GM18499 (cell line): ENCODE measurements around the gene IRF8.

ENCODE experiments used
- ATAC-seq: cut with Tn5 transposase; IDR thresholded peaks from one replicate; pipeline ENCODE4 v1.9.1; 2021; ENCODE audit warnings: moderate number of reproducible peaks; ENCODE audit not compliant: insufficient read depth, unreplicated experiment

IRF8 gene

GRCh38 chr16:85950136-85950918, 51.4 kb downstream of the IRF8 start:
- no peak for ATAC-seq

- no peak for ATAC-seq
Measured at GRCh38 chr16:85952197-85952596, 53.2 kb downstream of the IRF8 start.

- ATAC-seq, result no peak
Measured at GRCh38 chr16:85952811-85953210, 53.8 kb downstream of the IRF8 start.

GRCh38 chr16:85954927-85955519, 56.1 kb downstream of the IRF8 start:
- ATAC-seq, result no peak

GRCh38 chr16:85955566-85955965, 56.6 kb downstream of the IRF8 start:
- no peak for ATAC-seq

GRCh38 chr16:85956426-85956825, 57.5 kb downstream of the IRF8 start:
- no peak for ATAC-seq

- no peak for ATAC-seq
Measured at GRCh38 chr16:85958731-85959130, 59.8 kb downstream of the IRF8 start.

GRCh38 chr16:85959686-85960085, 60.7 kb downstream of the IRF8 start:
- no peak for ATAC-seq

- ATAC-seq, result no peak
Measured at GRCh38 chr16:85960486-85961046, 61.6 kb downstream of the IRF8 start.

- no peak for ATAC-seq
Measured at GRCh38 chr16:85961988-85962915, 63.3 kb downstream of the IRF8 start.

- ATAC-seq, result no peak
Measured at GRCh38 chr16:85963753-85964285, 64.9 kb downstream of the IRF8 start.

GRCh38 chr16:85965125-85965524, 66.2 kb downstream of the IRF8 start:
- ATAC-seq, result no peak

- ATAC-seq, result no peak
Measured at GRCh38 chr16:85967111-85967510, 68.1 kb downstream of the IRF8 start.

GRCh38 chr16:85968041-85968920, 69.3 kb downstream of the IRF8 start:
- ATAC-seq, result no peak

- no peak for ATAC-seq
Measured at GRCh38 chr16:85969159-85969558, 70.2 kb downstream of the IRF8 start.

GRCh38 chr16:85969591-85969990, 70.6 kb downstream of the IRF8 start:
- no peak for ATAC-seq

- no peak for ATAC-seq
Measured at GRCh38 chr16:85970016-85970733, 71.2 kb downstream of the IRF8 start.

- ATAC-seq, result no peak
Measured at GRCh38 chr16:85970738-85971137, 71.8 kb downstream of the IRF8 start.
